Colonic mucosa (tissue), 4 donors: ENCODE measurements around the gene CNIH4. TPM values are rescaled to one million over a fixed set of nuclear protein-coding genes. Genes with fewer than 3 reads are reported as not detected.
"Not testable (repeated sequence)": the region's sequence is repeated elsewhere in the genome, so short reads cannot be mapped to it uniquely, and the experiment has no call there.

Experiments
- DNase-seq: peaks from one replicate; pipeline ENCODE4 v3.0.0-alpha.2; 2020
- H3K27ac ChIP-seq: fragments of 200-600 bp; one replicate; pipeline ENCODE4 v1.8.0; 2021
- H3K27me3 ChIP-seq: fragments of 200-600 bp; one replicate; pipeline ENCODE4 v1.8.0; 2021
- H3K36me3 ChIP-seq: fragments of 200-600 bp; one replicate; pipeline ENCODE4 v1.8.0; 2021
- H3K4me1 ChIP-seq: fragments of 200-600 bp; one replicate; pipeline ENCODE4 v1.8.0; 2021; ENCODE audit warnings: mild to moderate bottlenecking
- H3K4me3 ChIP-seq: fragments of 200-600 bp; one replicate; pipeline ENCODE4 v1.8.0; 2021
- H3K9ac ChIP-seq, 2 donors: one replicate each; pipeline ENCODE4 v1.7.0; 2013; ENCODE audit warnings: control low read depth in 2 of 2, low read depth in 2 of 2, low read length in 2 of 2
- H3K9me3 ChIP-seq: fragments of 200-600 bp; one replicate; pipeline ENCODE4 v1.8.0; 2021
- CTCF ChIP-seq: fragments of 200-600 bp; IDR thresholded peaks from one replicate; pipeline ENCODE4 v1.8.0; 2022; ENCODE audit warnings: antibody characterized with exemption, mild to moderate bottlenecking
- intact Hi-C: fragments of 100-400 bp; cut with DNase I; formaldehyde crosslinking; loops from one replicate; pipeline ENCODE4 v1.14.1; 2022
- total RNA-seq, 2 donors: library from RNA; stranded (reverse); fragmentation: NEBNext Ultra II Directional in 1 of 2; extraction: Animal tissue kit (Norgen Biotek cat#: 25700) in 1 of 2; gene quantifications; one replicate each; pipeline ENCODE4 v1.2.1, GENCODE V29; 2021
- donor health status: healthy.
- donor health status: DM: no; HTN: no; CAD: no.
- donor health status: DM: no; HTN: no; CAD: no.

The CNIH4 gene
- total RNA-seq, 2 donors from 2014 or later = 53.0 to 80.6 TPM

GRCh38 chr1:224339442-224340033 is 17.1 kb upstream of the CNIH4 start:
- no peaks in the 10 kb centered on the region for H3K9me3 ChIP-seq
- no peak overlapping the region for H3K4me3 ChIP-seq
- no peak for DNase-seq
- no peak overlapping the region for H3K27ac ChIP-seq
- H3K4me1 ChIP-seq = no peaks in the 10 kb centered on the region
- no peak overlapping the region for H3K9ac ChIP-seq
- H3K36me3 ChIP-seq = no peaks in the 10 kb centered on the region
- TF ChIP-seq CTCF = no peak
- intact Hi-C loops = loop anchor here (10.0 kb wide), 1 partner anchor 165 kb away; no protein-coding TSS in a partner anchor
- no peaks in the 10 kb centered on the region for H3K27me3 ChIP-seq

GRCh38 chr1:224340453-224341384 is 16.0 kb upstream of the CNIH4 start:
- H3K4me1 ChIP-seq, H3K27ac ChIP-seq, H3K9me3 ChIP-seq, DNase-seq, H3K36me3 ChIP-seq, H3K27me3 ChIP-seq, intact Hi-C loops: not testable (repeated sequence)
- peak overlapping the region; percentile 38 for H3K4me3 ChIP-seq
- peak overlapping the region in 1 of 2 donors; percentile 24 for H3K9ac ChIP-seq

- Histone ChIP-seq H3K4me1 (no peaks in the 10 kb centered on the region), H3K27me3 (no peaks in the 10 kb centered on the region), H3K4me3 (no peak overlapping the region), H3K9ac (no peak overlapping the region), H3K27ac (no peak overlapping the region), H3K36me3 (no peaks in the 10 kb centered on the region), H3K9me3 (no peaks in the 10 kb centered on the region)
- no peak for DNase-seq
- intact Hi-C loops = no loop called here
- no peak for TF ChIP-seq CTCF
Observed at GRCh38 chr1:224343679-224344078, 13.0 kb upstream of the CNIH4 start.

- no peak overlapping the region for H3K9ac ChIP-seq
- no peaks in the 10 kb centered on the region for H3K27me3 ChIP-seq
- H3K36me3 ChIP-seq = no peaks in the 10 kb centered on the region
- no peak overlapping the region for H3K4me3 ChIP-seq
- no peak overlapping the region for H3K27ac ChIP-seq
- no peak for TF ChIP-seq CTCF
- intact Hi-C loops = no loop called here
- H3K4me1 ChIP-seq = no peaks in the 10 kb centered on the region
- no peaks in the 10 kb centered on the region for H3K9me3 ChIP-seq
- no peak for DNase-seq
Observed at GRCh38 chr1:224348137-224348536, 8.5 kb upstream of the CNIH4 start.

GRCh38 chr1:224349716-224350115 is 7.0 kb upstream of the CNIH4 start:
- H3K9ac ChIP-seq, DNase-seq: not testable (repeated sequence)

GRCh38 chr1:224352436-224353085 is 4.1 kb upstream of the CNIH4 start:
- H3K27ac ChIP-seq, H3K9ac ChIP-seq, DNase-seq, H3K4me3 ChIP-seq, H3K27me3 ChIP-seq, H3K9me3 ChIP-seq, intact Hi-C loops, H3K4me1 ChIP-seq, H3K36me3 ChIP-seq: not testable (repeated sequence)

More at GRCh38 chr1:224349716-224350115, 7.0 kb upstream of the CNIH4 start:
- H3K27ac ChIP-seq, H3K36me3 ChIP-seq, H3K27me3 ChIP-seq, H3K4me3 ChIP-seq, H3K9me3 ChIP-seq, intact Hi-C loops, H3K4me1 ChIP-seq: not testable (repeated sequence)
